CD8-positive, alpha-beta memory T cell (primary cell): ENCODE results near the gene GGTLC1. TPM values are rescaled to one million over a fixed set of nuclear protein-coding genes. Genes with fewer than 3 reads are reported as not detected.

ENCODE experiments used
- CTCF ChIA-PET: fragments of 350-600 bp; sonication (Branson Sonifier 250); formaldehyde crosslinking; loops from one replicate; lab custom pipeline; 2021; ENCODE audit warnings: antibody characterized with exemption; lab: Charles Lee
- POLR2A ChIA-PET: fragments of 350-600 bp; sonication (Branson Sonifier 250); formaldehyde crosslinking; loops from one replicate; lab custom pipeline; 2021; ENCODE audit warnings: antibody characterized with exemption; lab: Charles Lee
- DNase-seq, 5 donors: peaks; one replicate each; pipeline versions ENCODE4 v3.0.0 to v3.0.0-alpha.2; 2020 to 2022; ENCODE audit warnings: mixed read lengths in 1 of 5
- H3K27ac ChIP-seq: one replicate; pipeline ENCODE4 v1.7.0; 2013; ENCODE audit warnings: low read depth, mild to moderate bottlenecking, low read length, moderate library complexity
- H3K27me3 ChIP-seq: 2 replicates; pipeline ENCODE4 v1.7.0; 2013; ENCODE audit warnings: low read length, mild to moderate bottlenecking; ENCODE audit not compliant: insufficient read depth, poor library complexity, severe bottlenecking
- H3K36me3 ChIP-seq: 2 replicates; pipeline ENCODE4 v1.7.0; 2013; ENCODE audit warnings: mild to moderate bottlenecking, low read length, moderate library complexity; ENCODE audit not compliant: insufficient read depth
- H3K4me1 ChIP-seq: 2 replicates; pipeline ENCODE4 v1.7.0; 2013; ENCODE audit warnings: mild to moderate bottlenecking, low read length, moderate library complexity; ENCODE audit not compliant: insufficient read depth
- H3K4me3 ChIP-seq: 2 replicates; pipeline ENCODE4 v1.7.0; 2013; ENCODE audit warnings: mild to moderate bottlenecking, low read length
- H3K9me3 ChIP-seq: 2 replicates; pipeline ENCODE4 v1.7.0; 2013; ENCODE audit warnings: mild to moderate bottlenecking, low read length
- H3K27ac Mint-ChIP-seq, 8 donors: one replicate each; pipeline ENCODE4 v1.8.0; 2020 to 2021; ENCODE audit warnings: mixed read lengths in 8 of 8, mild to moderate bottlenecking in 6 of 8, inconsistent platforms in 3 of 8, moderate library complexity in 3 of 8
- H3K27me3 Mint-ChIP-seq, 2 donors: one replicate each; pipeline ENCODE4 v1.8.0; 2020 to 2021; ENCODE audit warnings: mixed read lengths in 2 of 2, mild to moderate bottlenecking in 1 of 2, moderate library complexity in 1 of 2
- H3K36me3 Mint-ChIP-seq, 3 donors: one replicate each; pipeline ENCODE4 v1.8.0; 2020 to 2021; ENCODE audit warnings: mixed read lengths in 3 of 3, inconsistent platforms in 1 of 3, mild to moderate bottlenecking in 1 of 3
- H3K4me1 Mint-ChIP-seq, 3 donors: one replicate each; pipeline ENCODE4 v1.8.0; 2020 to 2021; ENCODE audit warnings: mixed read lengths in 3 of 3, inconsistent platforms in 1 of 3, mild to moderate bottlenecking in 1 of 3
- H3K4me3 Mint-ChIP-seq, 7 donors: one replicate each; pipeline ENCODE4 v1.8.0; 2020 to 2021; ENCODE audit warnings: mixed read lengths in 7 of 7, mild to moderate bottlenecking in 6 of 7, moderate library complexity in 4 of 7, inconsistent platforms in 2 of 7
- H3K9me3 Mint-ChIP-seq, 5 donors: one replicate each; pipeline ENCODE4 v1.8.0; 2020 to 2022; ENCODE audit warnings: mixed read lengths in 5 of 5, mild to moderate bottlenecking in 3 of 5, moderate library complexity in 2 of 5, inconsistent platforms in 1 of 5
- polyA plus RNA-seq: library from polyadenylated mRNA; unstranded; fragments of 300-500 nt; fragmentation: Illumina TruSeq; gene quantifications from one replicate; pipeline ENCODE4 v1.2.3, GENCODE V29; 2021
- total RNA-seq, 2 experiments: library from RNA; stranded (reverse); gene quantifications; one replicate each; pipeline ENCODE4 v1.2.3, GENCODE V29; 2021

Gene GGTLC1
- total and polyA plus RNA-seq, 3 experiments from 2014 or later = not detected

DNA sequence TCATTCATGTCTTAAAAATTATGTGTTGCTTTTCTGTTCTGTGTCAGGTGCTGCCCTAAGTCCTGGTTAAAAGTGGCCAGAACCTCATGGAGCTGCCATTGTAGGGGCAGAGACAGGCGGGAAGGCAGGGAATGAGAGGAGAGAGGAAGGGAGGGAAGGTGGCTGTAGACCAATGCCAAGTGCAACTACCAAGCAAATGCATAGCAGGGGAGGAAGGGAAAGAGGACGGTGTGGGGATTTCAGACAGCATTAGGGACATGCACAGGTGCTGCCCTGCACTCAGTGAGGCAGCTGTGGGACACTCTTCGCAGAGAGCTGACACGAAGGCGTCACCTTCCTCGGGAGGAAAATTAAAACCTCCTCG is 21.0 kb downstream of the GGTLC1 start:
- Mint-ChIP-seq H3K36me3 (peaks cover 0 to 3% (median 2%) of the 10 kb centered on the region in 3 donors), H3K27ac (no peak overlapping the region), H3K4me1 (no peaks in the 10 kb centered on the region), H3K9me3 (peaks cover 0 to 8% (median 7%) of the 10 kb centered on the region in 5 donors), H3K4me3 (no peak overlapping the region), H3K27me3 (peaks cover 6 to 15% of the 10 kb centered on the region in 2 donors)
- DNase-seq = no peak
- Histone ChIP-seq H3K4me3 (no peak overlapping the region), H3K9me3 (no peaks in the 10 kb centered on the region), H3K4me1 (no peaks in the 10 kb centered on the region), H3K27me3 (no peaks in the 10 kb centered on the region), H3K27ac (no peak overlapping the region), H3K36me3 (no peaks in the 10 kb centered on the region)
- ChIA-PET POLR2A (interaction anchor here (0.8 kb wide), 1 partner anchor 129 kb away, joined by 3 read pairs; no protein-coding TSS in a partner anchor), CTCF (no interaction called here)

DNA sequence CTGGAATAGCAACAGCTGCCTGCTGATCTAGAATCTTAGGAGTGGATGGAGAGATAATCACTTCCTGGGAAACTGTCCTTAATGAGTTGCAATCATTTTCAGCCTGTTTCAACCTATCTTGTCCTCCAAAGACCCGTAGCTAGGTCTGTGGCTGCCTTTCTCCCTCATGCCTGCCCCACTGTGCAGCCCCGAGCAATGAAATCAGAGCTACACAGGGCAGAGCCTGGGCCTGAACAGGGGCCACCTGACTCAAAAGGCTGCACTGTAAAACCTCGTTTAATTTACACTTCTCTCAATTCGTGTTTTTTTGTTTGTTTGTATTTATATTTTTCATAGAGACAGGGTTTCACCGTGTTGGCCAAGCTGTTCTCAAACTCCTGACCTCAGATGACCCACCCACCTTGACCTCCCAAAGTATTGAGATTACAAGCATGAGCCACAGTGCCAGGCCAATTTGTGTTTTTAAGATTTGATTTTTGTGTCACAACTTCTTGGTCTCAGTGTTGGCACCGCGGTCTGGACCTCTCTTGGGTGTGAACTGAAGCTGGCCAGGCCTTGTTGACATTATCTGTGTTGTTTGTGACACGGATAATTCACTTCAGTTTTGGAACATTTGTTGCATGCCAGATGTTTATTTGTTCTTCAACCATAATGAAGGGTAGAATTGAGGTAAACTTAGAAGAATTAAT is 21.5 kb downstream of the GGTLC1 start:
- ChIA-PET CTCF (no interaction called here), POLR2A (interaction anchor here (0.8 kb wide), 1 partner anchor 130 kb away, joined by 3 read pairs; no protein-coding TSS in a partner anchor)
- Mint-ChIP-seq H3K27ac (no peak overlapping the region), H3K4me3 (no peak overlapping the region), H3K27me3 (peaks cover 6 to 16% of the 10 kb centered on the region in 2 donors), H3K36me3 (peaks cover 0 to 3% (median 2%) of the 10 kb centered on the region in 3 donors), H3K4me1 (no peaks in the 10 kb centered on the region), H3K9me3 (peaks cover 0 to 8% (median 7%) of the 10 kb centered on the region in 5 donors)
- Histone ChIP-seq H3K4me3 (no peak overlapping the region), H3K4me1 (no peaks in the 10 kb centered on the region), H3K27me3 (no peaks in the 10 kb centered on the region), H3K27ac (no peak overlapping the region), H3K36me3 (no peaks in the 10 kb centered on the region), H3K9me3 (no peaks in the 10 kb centered on the region)
- no peak for DNase-seq

DNA sequence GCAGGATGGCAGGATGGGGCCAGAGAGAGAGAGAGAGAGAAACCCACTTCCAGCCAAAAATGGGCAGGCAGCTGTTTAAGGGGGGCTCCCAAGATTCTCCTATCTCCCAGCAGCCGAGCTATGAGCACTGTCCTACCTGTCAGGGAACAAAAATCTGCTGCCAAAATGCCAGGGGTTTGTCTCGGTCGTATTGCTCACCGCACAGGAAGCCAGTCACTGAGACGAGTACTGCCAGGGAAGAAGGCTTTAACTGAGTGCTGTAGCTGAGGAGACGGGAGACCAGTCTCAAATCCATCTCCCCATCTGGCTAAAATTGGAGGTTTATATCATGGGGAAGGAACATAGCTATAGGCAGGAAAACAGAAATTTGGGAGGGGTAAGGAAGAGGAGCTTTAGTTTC is 22.3 kb downstream of the GGTLC1 start:
- H3K9me3 Mint-ChIP-seq = peaks cover 0 to 8% (median 7%) of the 10 kb centered on the region in 5 donors
- Histone ChIP-seq H3K27me3 (no peaks in the 10 kb centered on the region), H3K9me3 (no peaks in the 10 kb centered on the region), H3K4me3 (no peak overlapping the region), H3K36me3 (no peaks in the 10 kb centered on the region), H3K4me1 (no peaks in the 10 kb centered on the region), H3K27ac (no peak overlapping the region)
- POLR2A ChIA-PET = no interaction called here
- CTCF ChIA-PET = no interaction called here
- H3K27ac Mint-ChIP-seq = no peak overlapping the region
- H3K36me3 Mint-ChIP-seq = peaks cover 0 to 3% (median 2%) of the 10 kb centered on the region in 3 donors
- peaks cover 6 to 18% of the 10 kb centered on the region in 2 donors for H3K27me3 Mint-ChIP-seq
- no peaks in the 10 kb centered on the region for H3K4me1 Mint-ChIP-seq
- no peak for DNase-seq
- no peak overlapping the region for H3K4me3 Mint-ChIP-seq

- CTCF ChIA-PET = no interaction called here
- Mint-ChIP-seq H3K4me1 (no peaks in the 10 kb centered on the region), H3K27me3 (peaks cover 9 to 35% of the 10 kb centered on the region in 2 donors), H3K36me3 (peaks cover 0 to 3% (median 2%) of the 10 kb centered on the region in 3 donors), H3K4me3 (no peak overlapping the region), H3K9me3 (peaks cover 0 to 10% (median 7%) of the 10 kb centered on the region in 5 donors), H3K27ac (no peak overlapping the region)
- H3K4me3 ChIP-seq = no peak overlapping the region
- no peaks in the 10 kb centered on the region for H3K9me3 ChIP-seq
- no peaks in the 10 kb centered on the region for H3K4me1 ChIP-seq
- POLR2A ChIA-PET = no interaction called here
- H3K27ac ChIP-seq = no peak overlapping the region
- DNase-seq = no peak
- H3K36me3 ChIP-seq = no peaks in the 10 kb centered on the region
- no peaks in the 10 kb centered on the region for H3K27me3 ChIP-seq
Observed at GRCh38 chr20:23963941-23964340, 24.6 kb downstream of the GGTLC1 start.

DNA sequence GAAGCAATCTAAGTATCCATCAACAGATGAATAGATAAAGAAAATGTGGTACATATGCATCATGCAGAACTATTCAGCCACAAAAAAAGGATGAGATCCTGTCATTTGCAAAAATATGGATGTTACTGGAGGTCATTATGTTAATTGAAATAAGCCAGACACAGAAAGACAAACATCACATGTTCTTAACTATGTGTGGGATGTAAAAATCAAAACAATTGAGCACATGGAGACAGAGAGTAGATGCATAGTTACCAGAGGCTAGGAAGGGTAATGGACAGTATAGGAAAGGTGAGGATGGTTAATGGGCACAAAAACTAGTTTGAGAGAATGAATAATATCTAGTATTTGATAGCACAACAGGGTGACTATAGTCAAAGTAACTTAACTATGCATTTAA is 26.3 kb downstream of the GGTLC1 start:
- peaks cover 0 to 10% (median 7%) of the 10 kb centered on the region in 5 donors for H3K9me3 Mint-ChIP-seq
- Histone ChIP-seq H3K27ac (no peak overlapping the region), H3K9me3 (no peaks in the 10 kb centered on the region), H3K27me3 (no peaks in the 10 kb centered on the region), H3K4me1 (no peaks in the 10 kb centered on the region), H3K4me3 (no peak overlapping the region), H3K36me3 (no peaks in the 10 kb centered on the region)
- no peak overlapping the region for H3K27ac Mint-ChIP-seq
- H3K27me3 Mint-ChIP-seq = peaks cover 5 to 31% of the 10 kb centered on the region in 2 donors
- DNase-seq = no peak
- ChIA-PET CTCF (no interaction called here), POLR2A (no interaction called here)
- peaks cover 0 to 3% (median 0%) of the 10 kb centered on the region in 3 donors for H3K36me3 Mint-ChIP-seq
- H3K4me1 Mint-ChIP-seq = no peaks in the 10 kb centered on the region
- H3K4me3 Mint-ChIP-seq = no peak overlapping the region

DNA sequence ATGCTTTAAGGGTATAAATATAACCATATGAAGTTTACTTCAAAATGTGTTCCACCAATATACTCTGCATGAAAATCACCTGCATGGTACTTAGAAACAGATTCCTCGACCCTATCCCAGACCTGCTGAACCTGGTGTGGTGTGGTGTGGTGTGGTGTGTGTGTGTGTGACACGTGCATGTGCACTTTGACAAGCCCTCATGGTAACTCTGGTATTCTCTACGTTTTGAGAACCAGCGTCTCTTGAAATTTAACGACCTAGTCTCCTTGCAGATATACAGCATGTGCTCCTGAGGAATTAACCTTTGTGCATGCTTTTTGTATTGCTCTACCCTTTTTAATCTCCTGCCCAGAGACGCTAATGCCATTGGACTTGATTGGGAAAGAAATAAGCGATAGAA is 29.5 kb downstream of the GGTLC1 start:
- Histone ChIP-seq H3K4me3 (no peak overlapping the region), H3K36me3 (no peaks in the 10 kb centered on the region), H3K27me3 (no peaks in the 10 kb centered on the region), H3K4me1 (no peaks in the 10 kb centered on the region), H3K9me3 (no peaks in the 10 kb centered on the region), H3K27ac (no peak overlapping the region)
- POLR2A ChIA-PET = no interaction called here
- Mint-ChIP-seq H3K36me3 (peaks cover 0 to 3% (median 0%) of the 10 kb centered on the region in 3 donors), H3K27ac (no peak overlapping the region), H3K4me3 (no peak overlapping the region), H3K4me1 (no peaks in the 10 kb centered on the region), H3K9me3 (peaks cover 0 to 6% (median 4%) of the 10 kb centered on the region in 5 donors), H3K27me3 (peaks cover 4 to 40% of the 10 kb centered on the region in 2 donors)
- CTCF ChIA-PET = no interaction called here
- no peak for DNase-seq

DNA sequence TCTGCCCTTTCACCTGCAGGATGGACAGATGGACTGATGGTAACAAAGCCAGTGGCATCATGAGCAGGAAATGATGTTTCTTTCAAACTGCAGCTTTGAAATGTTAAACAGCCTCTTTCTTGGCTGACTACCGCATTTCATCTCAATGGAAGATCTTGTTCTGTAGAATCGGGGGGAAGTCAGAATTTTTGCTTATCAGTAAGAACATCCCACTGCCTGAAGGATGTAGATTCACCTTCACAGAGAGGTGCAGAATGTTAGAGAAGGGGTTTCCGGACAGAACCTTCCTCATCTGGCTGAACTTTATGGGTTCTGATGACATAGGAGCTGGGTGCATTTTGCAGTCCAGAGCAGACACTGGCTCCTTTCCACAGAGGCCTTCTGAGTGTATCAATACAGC is 32.7 kb downstream of the GGTLC1 start:
- Mint-ChIP-seq H3K4me1 (no peaks in the 10 kb centered on the region), H3K27me3 (peaks cover 9 to 41% of the 10 kb centered on the region in 2 donors), H3K27ac (peak overlapping the region in 1 of 8 donors; percentile 1), H3K4me3 (no peak overlapping the region), H3K9me3 (peaks cover 0 to 2% (median 0%) of the 10 kb centered on the region in 5 donors), H3K36me3 (no peaks in the 10 kb centered on the region)
- H3K9me3 ChIP-seq = no peaks in the 10 kb centered on the region
- H3K4me1 ChIP-seq = no peaks in the 10 kb centered on the region
- no peak overlapping the region for H3K4me3 ChIP-seq
- DNase-seq = no peak
- ChIA-PET CTCF (no interaction called here), POLR2A (no interaction called here)
- no peak overlapping the region for H3K27ac ChIP-seq
- no peaks in the 10 kb centered on the region for H3K27me3 ChIP-seq
- no peaks in the 10 kb centered on the region for H3K36me3 ChIP-seq

DNA sequence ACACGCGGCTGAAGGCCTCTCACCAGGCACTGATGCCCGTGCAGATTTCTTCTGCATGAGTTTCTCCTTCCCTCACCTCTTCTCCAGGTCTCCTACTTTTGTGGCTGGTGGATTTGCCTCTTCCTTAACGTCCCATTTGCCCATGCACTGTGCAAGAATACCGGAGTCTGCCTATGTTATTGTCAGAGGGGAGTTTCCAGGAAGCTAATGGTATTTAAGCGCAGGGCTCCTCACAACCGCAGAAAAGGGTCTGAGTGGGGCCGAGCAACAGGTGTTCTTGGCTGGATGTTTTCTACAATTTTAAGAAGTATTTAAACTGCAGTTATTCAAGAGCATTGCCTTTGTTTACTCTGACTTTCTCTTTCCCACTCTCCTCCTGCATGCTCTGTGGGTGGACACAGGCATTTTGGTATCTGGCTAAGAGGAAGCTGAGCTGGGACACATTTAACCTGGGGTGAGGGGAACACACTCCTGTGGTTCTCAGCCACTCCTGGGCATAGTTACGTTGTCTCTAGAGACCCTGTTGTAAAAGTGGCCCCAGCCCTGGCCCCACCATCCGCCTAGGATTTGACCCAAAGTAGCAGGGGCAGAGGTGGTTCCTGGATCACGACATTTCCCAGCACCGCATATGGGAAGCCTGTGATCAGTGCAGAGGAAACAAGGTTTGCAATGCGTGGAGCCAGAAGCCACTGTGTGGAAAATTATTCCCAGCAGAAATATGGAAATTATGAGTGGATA is 34.4 kb downstream of the GGTLC1 start:
- H3K9me3 ChIP-seq = no peaks in the 10 kb centered on the region
- POLR2A ChIA-PET = no interaction called here
- no peaks in the 10 kb centered on the region for H3K4me1 Mint-ChIP-seq
- no peak overlapping the region for H3K4me3 ChIP-seq
- no peaks in the 10 kb centered on the region for H3K36me3 Mint-ChIP-seq
- no peak overlapping the region for H3K4me3 Mint-ChIP-seq
- H3K27me3 ChIP-seq = no peaks in the 10 kb centered on the region
- DNase-seq = no peak
- H3K27ac ChIP-seq = no peak overlapping the region
- peaks cover 9 to 38% of the 10 kb centered on the region in 2 donors for H3K27me3 Mint-ChIP-seq
- no peak overlapping the region for H3K27ac Mint-ChIP-seq
- H3K4me1 ChIP-seq = no peaks in the 10 kb centered on the region
- CTCF ChIA-PET = no interaction called here
- H3K36me3 ChIP-seq = no peaks in the 10 kb centered on the region
- H3K9me3 Mint-ChIP-seq = no peaks in the 10 kb centered on the region
